ENCODE data around the gene FGF18.

DNA sequence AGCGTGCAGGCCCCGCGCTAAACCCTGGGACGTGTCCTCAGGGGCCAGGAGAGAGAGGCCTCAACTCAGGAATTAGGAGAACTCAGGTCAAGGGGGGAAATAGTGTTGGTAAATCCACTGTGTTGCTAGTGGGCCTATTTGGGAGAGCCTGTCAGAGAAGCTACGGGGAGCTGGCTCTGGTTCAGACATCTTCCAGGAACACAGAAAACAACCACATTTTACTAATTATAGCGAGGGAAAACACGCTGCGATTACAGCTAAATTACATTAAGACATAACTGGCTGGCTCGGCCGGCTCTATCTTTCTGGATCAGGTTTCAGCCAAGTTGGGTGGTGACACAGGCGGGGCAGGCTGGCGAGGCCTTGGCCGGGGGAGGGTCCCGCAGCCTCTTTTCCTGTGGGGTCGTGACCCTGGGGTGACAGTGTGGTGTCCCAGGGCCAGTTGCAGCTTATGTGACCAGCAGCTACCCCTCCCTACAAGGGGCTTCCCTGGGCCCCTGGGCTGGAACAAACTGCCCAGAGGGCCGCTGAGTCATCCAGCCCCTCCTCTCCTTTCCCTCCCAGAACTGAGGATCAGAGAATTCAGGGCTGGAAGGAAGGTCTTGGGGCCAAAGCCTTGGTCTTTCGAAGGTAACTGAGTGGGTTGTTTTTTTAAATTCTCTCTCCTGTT is 75.1 kb downstream of the FGF18 start:
- no peak for TF ChIP-seq CTCF (IDR thresholded peaks at IDR 0.05; ENCODE audit: low read depth, low read length)
- TF ChIP-seq EZH2phosphoT487 (IDR thresholded peaks at IDR 0.05; ENCODE audit: low read depth): no peak
